Measurements from ENCODE around the gene RSL24D1.

- no peak for TF ChIP-seq CTCF (IDR thresholded peaks at IDR 0.05)
- no peak for TF ChIP-seq POLR2A (IDR thresholded peaks at IDR 0.05)
Measured at GRCh38 chr15:55204464-55204863, 7.7 kb upstream of the RSL24D1 start.
